ENCODE data around the gene TMEM31.
"Not testable (repeated sequence)": the region's sequence is repeated elsewhere in the genome, so short reads cannot be mapped to it uniquely, and the experiment has no call there.

The TMEM31 gene

GRCh38 chrX:103727115-103727514 is 16.4 kb downstream of the TMEM31 start:
- no peak for DNase-seq

- DNase-seq = no peak
These were observed 18.3 kb downstream of the TMEM31 start for GRCh38 chrX:103729015-103729414.

GRCh38 chrX:103730147-103730795 is 19.6 kb downstream of the TMEM31 start:
- DNase-seq = no peak

GRCh38 chrX:103730796-103731493 is 20.2 kb downstream of the TMEM31 start:
- no peak for DNase-seq

- no peak for DNase-seq
These were observed 22.3 kb downstream of the TMEM31 start for GRCh38 chrX:103733017-103733416.

- DNase-seq = no peak
These were observed 23.5 kb downstream of the TMEM31 start for GRCh38 chrX:103734125-103734760.

- DNase-seq = no peak
These were observed 27.0 kb downstream of the TMEM31 start for GRCh38 chrX:103737696-103738095.

- DNase-seq = no peak
These were observed 28.7 kb downstream of the TMEM31 start for GRCh38 chrX:103739421-103739820.

- no peak for DNase-seq
These were observed 31.2 kb downstream of the TMEM31 start for GRCh38 chrX:103741879-103742278.

- no peak for DNase-seq
These were observed 31.6 kb downstream of the TMEM31 start for GRCh38 chrX:103742339-103742738.

GRCh38 chrX:103747163-103747562 is 36.5 kb downstream of the TMEM31 start:
- no peak for DNase-seq

GRCh38 chrX:103754401-103754800 is 43.7 kb downstream of the TMEM31 start:
- DNase-seq = no peak

GRCh38 chrX:103756736-103757135 is 46.0 kb downstream of the TMEM31 start:
- no peak for DNase-seq

- DNase-seq = no peak
These were observed 47.8 kb downstream of the TMEM31 start for GRCh38 chrX:103758555-103758954.

GRCh38 chrX:103763541-103763940 is 52.8 kb downstream of the TMEM31 start:
- DNase-seq = not testable (repeated sequence)
